OCI-LY7 (cell line): ENCODE measurements around the gene ESAM.

ENCODE experiments used
- CTCF ChIP-seq: fragments of 200-600 bp; sonication (generic); conservative IDR thresholded peaks from 2 replicates; pipeline ENCODE4 v1.5.1; 2014; ENCODE audit warnings: mild to moderate bottlenecking, antibody characterized with exemption, low read length, moderate library complexity, mixed read lengths
- EZH2phosphoT487 ChIP-seq: fragments of 200-600 bp; sonication (generic); IDR thresholded peaks from 2 replicates; pipeline ENCODE4 v1.6.1; 2018; ENCODE audit warnings: low read depth, borderline replicate concordance, mild to moderate bottlenecking, mixed run types, antibody characterized with exemption, low read length, moderate library complexity, mixed read lengths

GRCh38 chr11:124752471-124753102 lies 9.5 kb downstream of the ESAM start:
- no peak for TF ChIP-seq CTCF
- no peak for TF ChIP-seq EZH2phosphoT487
